Measurements from ENCODE around the gene FIBP.

DNA sequence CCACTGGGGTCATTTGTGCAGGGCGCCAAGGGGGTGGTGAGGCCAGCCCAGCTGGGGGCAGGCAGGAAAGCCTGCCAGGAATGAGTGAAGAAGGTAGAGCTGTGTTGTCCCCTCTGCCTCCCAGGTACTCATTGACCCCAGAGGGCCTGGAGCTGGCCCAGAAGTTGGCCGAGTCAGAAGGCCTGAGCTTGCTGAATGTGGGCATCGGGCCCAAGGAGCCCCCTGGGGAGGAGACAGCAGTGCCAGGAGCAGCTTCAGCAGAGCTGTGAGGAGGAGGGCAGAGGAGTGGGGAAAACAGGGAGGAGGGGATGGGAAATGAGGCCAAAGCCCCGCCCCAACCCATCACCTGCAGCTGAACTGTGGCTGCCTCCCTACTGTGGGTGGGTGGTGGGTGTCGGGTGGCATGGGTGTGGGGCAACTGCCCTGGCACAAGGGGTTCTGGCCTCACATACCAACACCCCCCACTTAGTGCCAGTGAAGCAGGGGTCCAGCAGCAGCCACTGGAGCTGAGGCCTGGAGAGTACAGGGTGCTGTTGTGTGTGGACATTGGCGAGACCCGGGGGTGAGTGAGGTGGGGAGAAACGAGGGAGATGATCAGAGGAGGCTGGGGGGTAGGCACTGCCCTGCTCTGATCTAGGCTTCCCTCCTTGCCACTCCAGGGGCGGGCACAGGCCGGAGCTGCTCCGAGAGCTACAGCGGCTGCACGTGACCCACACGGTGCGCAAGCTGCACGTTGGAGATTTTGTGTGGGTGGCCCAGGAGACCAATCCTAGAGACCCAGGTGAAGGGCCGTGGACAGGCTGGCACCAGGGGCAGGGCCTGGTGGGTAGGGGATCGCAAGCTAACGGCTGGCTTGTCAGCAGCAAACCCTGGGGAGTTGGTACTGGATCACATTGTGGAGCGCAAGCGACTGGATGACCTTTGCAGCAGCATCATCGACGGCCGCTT lies 25.1 kb downstream of the FIBP start:
- TF ChIP-seq, protein P1, sequence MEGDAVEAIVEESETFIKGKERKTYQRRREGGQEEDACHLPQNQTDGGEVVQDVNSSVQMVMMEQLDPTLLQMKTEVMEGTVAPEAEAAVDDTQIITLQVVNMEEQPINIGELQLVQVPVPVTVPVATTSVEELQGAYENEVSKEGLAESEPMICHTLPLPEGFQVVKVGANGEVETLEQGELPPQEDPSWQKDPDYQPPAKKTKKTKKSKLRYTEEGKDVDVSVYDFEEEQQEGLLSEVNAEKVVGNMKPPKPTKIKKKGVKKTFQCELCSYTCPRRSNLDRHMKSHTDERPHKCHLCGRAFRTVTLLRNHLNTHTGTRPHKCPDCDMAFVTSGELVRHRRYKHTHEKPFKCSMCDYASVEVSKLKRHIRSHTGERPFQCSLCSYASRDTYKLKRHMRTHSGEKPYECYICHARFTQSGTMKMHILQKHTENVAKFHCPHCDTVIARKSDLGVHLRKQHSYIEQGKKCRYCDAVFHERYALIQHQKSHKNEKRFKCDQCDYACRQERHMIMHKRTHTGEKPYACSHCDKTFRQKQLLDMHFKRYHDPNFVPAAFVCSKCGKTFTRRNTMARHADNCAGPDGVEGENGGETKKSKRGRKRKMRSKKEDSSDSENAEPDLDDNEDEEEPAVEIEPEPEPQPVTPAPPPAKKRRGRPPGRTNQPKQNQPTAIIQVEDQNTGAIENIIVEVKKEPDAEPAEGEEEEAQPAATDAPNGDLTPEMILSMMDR (IDR thresholded peaks at IDR 0.05; ENCODE audit: control extremely low read depth in 1 of 3, insufficient read depth in 1 of 3, low read depth in 1 of 3, low read length in 3 of 3): no peak
- TF ChIP-seq POLR2AphosphoS5 (IDR thresholded peaks at IDR 0.05; ENCODE audit: low read depth, low read length) (peak; percentile 64; the same call in 1 of the 2 replicates), ATF2 (IDR thresholded peaks at IDR 0.05; ENCODE audit: low read length) (no peak), RAD21 (IDR thresholded peaks at IDR 0.05 in 1 of 2, conservative IDR thresholded peaks at IDR 0.05 in 1 of 2; ENCODE audit: low read depth in 2 of 2, low read length in 2 of 2) (no peak), MAFK (IDR thresholded peaks at IDR 0.05; ENCODE audit: low read depth, low read length) (no peak), YY1 (IDR thresholded peaks at IDR 0.05; ENCODE audit: low read depth, low read length) (no peak), KDM4A (IDR thresholded peaks at IDR 0.05; ENCODE audit: low read depth, low read length, severe bottlenecking) (no peak), TAF1 (IDR thresholded peaks at IDR 0.05; ENCODE audit: low read depth, low read length) (no peak), EP300 (IDR thresholded peaks at IDR 0.05; ENCODE audit: borderline replicate concordance in 1 of 2, low read depth in 2 of 2, low read length in 2 of 2) (no peak), CREB1 (IDR thresholded peaks at IDR 0.05) (no peak), TAF7 (optimal IDR thresholded peaks at IDR 0.05; ENCODE audit: borderline replicate concordance, low read depth, low read length) (no peak), EGR1 (IDR thresholded peaks at IDR 0.05; ENCODE audit: borderline replicate concordance, low read depth, low read length) (no peak), RFX5 (IDR thresholded peaks at IDR 0.05; ENCODE audit: borderline replicate concordance, low read depth, low read length) (no peak)
